MCF 10A (cell line): ENCODE data around the gene ENC1. TPM values are rescaled to one million over a fixed set of nuclear protein-coding genes. Genes with fewer than 3 reads are reported as not detected.

ENCODE experiments used
- BruUV-seq: library from RNA; stranded (reverse); fragments of 400-500 nt; replicated peaks from 2 replicates; lab custom pipeline; 2021; lab: Mats Ljungman, UMichigan
- CTCF ChIA-PET: fragments of 300-600 bp; sonication (Branson Sonifier 250); formaldehyde crosslinking; extraction: SDS; loops from one replicate; lab custom pipeline; 2021; ENCODE audit warnings: antibody characterized with exemption, inconsistent platforms; lab: Yijun Ruan, JAX
- POLR2A ChIA-PET: fragments of 300-600, 350-650 bp; sonication (Branson Sonifier 250); formaldehyde crosslinking; extraction: SDS; loops from one replicate; lab custom pipeline; 2020; ENCODE audit warnings: antibody characterized with exemption, inconsistent platforms; lab: Yijun Ruan, JAX
- DNase-seq: peaks from one replicate; pipeline ENCODE4 v3.0.0-alpha.2; 2018; ENCODE audit not compliant: unreplicated experiment
- H3K27ac Mint-ChIP-seq: one replicate; pipeline ENCODE4 v1.8.0; 2022; ENCODE audit warnings: mild to moderate bottlenecking, low read depth, mixed read lengths; ENCODE audit not compliant: unreplicated experiment
- H3K27me3 Mint-ChIP-seq: one replicate; pipeline ENCODE4 v1.8.0; 2022; ENCODE audit warnings: mixed read lengths; ENCODE audit not compliant: insufficient read depth, unreplicated experiment
- H3K36me3 Mint-ChIP-seq: one replicate; pipeline ENCODE4 v1.8.0; 2022; ENCODE audit warnings: mild to moderate bottlenecking, moderate library complexity, mixed read lengths; ENCODE audit not compliant: insufficient read depth, unreplicated experiment
- H3K4me1 Mint-ChIP-seq: one replicate; pipeline ENCODE4 v1.8.0; 2022; ENCODE audit warnings: mixed read lengths; ENCODE audit not compliant: insufficient read depth, unreplicated experiment
- H3K4me3 Mint-ChIP-seq: one replicate; pipeline ENCODE4 v1.8.0; 2022; ENCODE audit warnings: mild to moderate bottlenecking, moderate library complexity, mixed read lengths; ENCODE audit not compliant: unreplicated experiment
- H3K9me3 Mint-ChIP-seq: one replicate; pipeline ENCODE4 v1.8.0; 2022; ENCODE audit warnings: mixed read lengths; ENCODE audit not compliant: unreplicated experiment
- intact Hi-C: fragments of 100-400 bp; cut with micrococcal nuclease; formaldehyde crosslinking; loops from 2 replicates; pipeline ENCODE4 v1.14.1; 2022
- total RNA-seq: library from RNA; stranded (reverse); gene quantifications from 2 replicates; pipeline ENCODE4 v1.2.3, GENCODE V29; 2022
- TF ChIP-seq, protein P1 (sequence below): fragments of 200-600 bp; IDR thresholded peaks from one replicate; pipeline ENCODE4 v1.8.0; 2022; ENCODE audit warnings: antibody characterized with exemption, mild to moderate bottlenecking; ENCODE audit not compliant: unreplicated experiment

The ENC1 gene
- total RNA-seq, 1 experiment from 2014 or later: 12.9 TPM

DNA sequence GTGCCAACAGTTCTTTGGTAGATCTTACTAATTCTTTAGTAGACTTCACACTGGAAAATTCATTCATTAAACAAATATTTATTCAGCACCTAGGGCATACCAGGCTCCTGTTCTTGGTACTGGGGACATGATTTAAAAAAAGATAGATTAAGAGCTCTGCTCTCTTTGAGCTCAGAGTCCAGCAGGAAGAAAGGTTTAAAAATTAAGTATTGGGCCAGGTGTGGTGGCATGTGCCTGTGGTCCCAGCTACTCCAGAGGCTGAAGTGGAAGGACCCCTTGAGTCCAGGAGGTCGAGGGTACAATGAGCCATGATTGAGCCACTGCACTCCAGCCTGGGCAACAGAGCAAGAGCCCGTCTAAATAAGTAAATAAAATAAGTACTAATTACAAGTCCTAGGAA, 41.4 kb downstream of the ENC1 start:
- no peak for DNase-seq
- Mint-ChIP-seq H3K4me3 (no peak overlapping the region), H3K27me3 (no peaks in the 10 kb centered on the region), H3K9me3 (peaks cover 7% of the 10 kb centered on the region), H3K36me3 (no peaks in the 10 kb centered on the region), H3K27ac (no peak overlapping the region), H3K4me1 (no peaks in the 10 kb centered on the region)
- BruUV-seq: no TSS peak
- TF ChIP-seq, protein P1, sequence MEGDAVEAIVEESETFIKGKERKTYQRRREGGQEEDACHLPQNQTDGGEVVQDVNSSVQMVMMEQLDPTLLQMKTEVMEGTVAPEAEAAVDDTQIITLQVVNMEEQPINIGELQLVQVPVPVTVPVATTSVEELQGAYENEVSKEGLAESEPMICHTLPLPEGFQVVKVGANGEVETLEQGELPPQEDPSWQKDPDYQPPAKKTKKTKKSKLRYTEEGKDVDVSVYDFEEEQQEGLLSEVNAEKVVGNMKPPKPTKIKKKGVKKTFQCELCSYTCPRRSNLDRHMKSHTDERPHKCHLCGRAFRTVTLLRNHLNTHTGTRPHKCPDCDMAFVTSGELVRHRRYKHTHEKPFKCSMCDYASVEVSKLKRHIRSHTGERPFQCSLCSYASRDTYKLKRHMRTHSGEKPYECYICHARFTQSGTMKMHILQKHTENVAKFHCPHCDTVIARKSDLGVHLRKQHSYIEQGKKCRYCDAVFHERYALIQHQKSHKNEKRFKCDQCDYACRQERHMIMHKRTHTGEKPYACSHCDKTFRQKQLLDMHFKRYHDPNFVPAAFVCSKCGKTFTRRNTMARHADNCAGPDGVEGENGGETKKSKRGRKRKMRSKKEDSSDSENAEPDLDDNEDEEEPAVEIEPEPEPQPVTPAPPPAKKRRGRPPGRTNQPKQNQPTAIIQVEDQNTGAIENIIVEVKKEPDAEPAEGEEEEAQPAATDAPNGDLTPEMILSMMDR: no peak
- ChIA-PET POLR2A (no interaction called here), CTCF (no interaction called here)
- intact Hi-C loops: no loop called here

DNA sequence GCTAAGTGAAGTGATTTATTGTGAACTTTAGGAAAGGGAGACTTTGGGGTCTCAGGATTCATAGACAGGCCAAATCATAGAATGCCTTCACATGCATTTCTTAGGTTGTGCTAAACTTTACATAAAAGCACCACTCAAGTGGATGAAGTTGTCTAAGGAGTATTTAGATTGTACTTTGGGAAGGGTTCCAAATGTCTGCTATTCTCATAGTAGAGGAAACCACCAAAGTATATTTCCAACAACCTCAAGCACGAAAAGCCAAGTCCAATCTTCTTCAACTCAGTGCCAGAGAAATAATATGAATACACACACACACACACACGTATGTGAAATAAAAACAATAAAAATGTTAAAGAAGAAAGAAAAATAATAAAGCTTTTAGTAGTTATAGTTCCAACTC, 41.8 kb downstream of the ENC1 start:
- no TSS peak for BruUV-seq
- no peak overlapping the region for H3K4me3 Mint-ChIP-seq
- no peak overlapping the region for H3K27ac Mint-ChIP-seq
- no peaks in the 10 kb centered on the region for H3K4me1 Mint-ChIP-seq
- no peaks in the 10 kb centered on the region for H3K27me3 Mint-ChIP-seq
- ChIA-PET POLR2A (interaction anchor here (0.8 kb wide), 1 partner anchor 10 kb away, joined by 3 read pairs; no protein-coding TSS in a partner anchor), CTCF (no interaction called here)
- TF ChIP-seq, protein P1: no peak
- DNase-seq: no peak
- intact Hi-C loops: no loop called here
- peaks cover 7% of the 10 kb centered on the region for H3K9me3 Mint-ChIP-seq
- H3K36me3 Mint-ChIP-seq: no peaks in the 10 kb centered on the region

DNA sequence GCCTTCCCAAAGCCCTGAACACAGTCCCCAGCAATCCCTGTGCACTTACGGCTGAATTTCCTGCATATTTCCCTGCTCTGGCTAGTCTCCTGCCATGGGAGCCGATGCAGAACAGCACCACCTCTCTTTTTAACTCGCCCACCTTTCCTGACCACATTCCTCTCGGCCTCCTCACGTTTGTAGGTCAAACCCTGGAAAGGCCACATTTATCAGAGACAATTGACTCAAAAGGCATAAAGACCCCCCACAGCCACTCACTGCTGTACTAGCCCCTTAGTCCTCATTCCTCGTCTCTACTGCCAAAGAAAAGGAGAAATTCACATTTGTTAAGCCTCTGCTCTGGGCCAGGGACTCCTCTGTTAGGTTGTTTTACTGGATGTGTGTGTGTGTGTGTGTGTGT, 43.6 kb downstream of the ENC1 start:
- H3K27me3 Mint-ChIP-seq: no peaks in the 10 kb centered on the region
- no peak overlapping the region for H3K27ac Mint-ChIP-seq
- DNase-seq: no peak
- no peaks in the 10 kb centered on the region for H3K4me1 Mint-ChIP-seq
- H3K4me3 Mint-ChIP-seq: no peak overlapping the region
- intact Hi-C loops: no loop called here
- ChIA-PET POLR2A (no interaction called here), CTCF (no interaction called here)
- no peaks in the 10 kb centered on the region for H3K36me3 Mint-ChIP-seq
- H3K9me3 Mint-ChIP-seq: peaks cover 4% of the 10 kb centered on the region
- BruUV-seq: no TSS peak
- TF ChIP-seq, protein P1: no peak

DNA sequence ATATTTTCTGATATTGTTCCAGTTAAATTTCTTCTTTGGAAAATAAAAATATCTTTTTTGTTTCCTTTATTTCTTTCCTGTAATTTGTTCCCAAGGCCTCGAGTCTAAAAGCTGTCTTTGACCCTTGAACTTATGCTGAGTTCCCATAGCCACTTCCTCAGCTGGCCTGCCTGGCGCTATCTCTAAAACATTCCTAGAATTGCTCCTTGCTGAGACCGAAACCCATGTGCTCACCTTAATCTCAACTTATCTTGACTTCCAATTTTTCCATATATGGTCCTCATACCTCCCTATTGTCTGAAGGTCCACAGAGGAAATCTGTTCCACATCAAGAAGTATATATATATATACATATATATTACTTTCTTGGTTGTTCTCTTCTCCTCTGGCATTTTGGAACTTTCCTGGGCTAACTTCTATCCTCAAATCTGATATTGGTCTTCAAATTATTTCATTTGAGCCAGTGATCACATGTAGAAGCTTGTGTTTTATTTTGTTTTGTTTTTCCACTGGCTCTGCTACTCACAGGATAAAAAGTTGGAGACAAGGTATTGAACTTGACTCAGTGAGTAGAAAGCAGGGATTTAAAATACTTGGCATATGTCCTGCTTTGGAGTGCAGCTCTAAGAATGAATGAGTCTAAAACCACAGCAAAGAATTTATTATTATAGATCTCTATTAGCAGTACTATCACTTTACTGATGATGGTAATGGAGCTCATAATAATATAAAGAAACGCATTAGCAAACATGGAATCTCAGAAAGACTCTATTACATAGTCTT, 45.2 kb downstream of the ENC1 start:
- Mint-ChIP-seq H3K36me3 (no peaks in the 10 kb centered on the region), H3K4me3 (no peak overlapping the region), H3K9me3 (no peaks in the 10 kb centered on the region), H3K27me3 (no peaks in the 10 kb centered on the region), H3K4me1 (no peaks in the 10 kb centered on the region), H3K27ac (no peak overlapping the region)
- TF ChIP-seq, protein P1: no peak
- CTCF ChIA-PET: interaction anchor here (1.2 kb wide), 1 partner anchor 215 kb away, joined by 3 read pairs; no protein-coding TSS in a partner anchor
- no peak for DNase-seq
- POLR2A ChIA-PET: interaction anchor here (0.7 to 1.2 kb wide), 2 partner anchors 13 to 28 kb away, joined by 3 read pairs; no protein-coding TSS in a partner anchor
- BruUV-seq: no TSS peak
- intact Hi-C loops: no loop called here
